DOHH2 (cell line): ENCODE results near the gene PHLDA1.

ENCODE experiments used
- EZH2phosphoT487 ChIP-seq: fragments of 200-600 bp; sonication (generic); IDR thresholded peaks from 2 replicates; pipeline ENCODE4 v1.6.1; 2017; ENCODE audit warnings: borderline replicate concordance, mild to moderate bottlenecking, antibody characterized with exemption, low read length, moderate library complexity, mixed read lengths
- TF ChIP-seq, protein P1 (sequence below): fragments of 200-600 bp; sonication (generic); IDR thresholded peaks from one replicate; pipeline ENCODE4 v1.5.1; 2014; ENCODE audit warnings: antibody characterized with exemption, mild to moderate bottlenecking, low read depth, low read length; ENCODE audit not compliant: poor library complexity, severe bottlenecking

DNA sequence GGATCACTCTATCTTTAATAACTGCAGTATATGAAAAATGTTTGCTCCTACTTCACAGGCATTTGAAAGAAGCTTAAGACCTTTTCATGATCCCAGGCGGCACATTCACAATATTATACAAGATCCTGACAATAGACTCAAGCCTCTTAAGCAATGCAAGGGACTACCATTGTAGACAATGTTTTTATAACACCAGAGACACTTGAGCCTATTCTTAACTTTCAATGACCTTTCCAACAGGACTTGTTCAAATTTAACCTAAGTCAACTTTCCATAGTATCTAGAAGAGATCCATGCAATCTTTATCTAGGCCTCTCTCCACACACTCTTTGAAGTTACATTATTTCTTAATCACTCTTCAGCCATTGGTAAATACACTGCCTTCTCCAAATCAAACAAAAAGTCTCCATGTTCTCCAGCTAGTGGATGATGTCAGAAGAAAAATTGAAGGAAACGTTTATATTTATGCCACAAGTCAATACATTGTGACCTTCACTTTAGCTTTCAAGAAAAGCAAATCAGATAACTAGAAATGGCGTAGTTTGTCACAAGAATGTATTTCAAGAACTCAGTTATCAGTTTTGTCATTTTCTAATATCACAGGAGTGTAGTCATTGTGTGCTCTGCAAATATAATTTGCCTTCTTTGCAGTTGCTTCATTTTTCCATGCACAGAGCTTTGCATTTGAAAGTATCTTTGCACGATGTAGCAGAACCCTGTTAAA, 41.2 kb downstream of the PHLDA1 start:
- no peak for TF ChIP-seq EZH2phosphoT487
- TF ChIP-seq, protein P1, sequence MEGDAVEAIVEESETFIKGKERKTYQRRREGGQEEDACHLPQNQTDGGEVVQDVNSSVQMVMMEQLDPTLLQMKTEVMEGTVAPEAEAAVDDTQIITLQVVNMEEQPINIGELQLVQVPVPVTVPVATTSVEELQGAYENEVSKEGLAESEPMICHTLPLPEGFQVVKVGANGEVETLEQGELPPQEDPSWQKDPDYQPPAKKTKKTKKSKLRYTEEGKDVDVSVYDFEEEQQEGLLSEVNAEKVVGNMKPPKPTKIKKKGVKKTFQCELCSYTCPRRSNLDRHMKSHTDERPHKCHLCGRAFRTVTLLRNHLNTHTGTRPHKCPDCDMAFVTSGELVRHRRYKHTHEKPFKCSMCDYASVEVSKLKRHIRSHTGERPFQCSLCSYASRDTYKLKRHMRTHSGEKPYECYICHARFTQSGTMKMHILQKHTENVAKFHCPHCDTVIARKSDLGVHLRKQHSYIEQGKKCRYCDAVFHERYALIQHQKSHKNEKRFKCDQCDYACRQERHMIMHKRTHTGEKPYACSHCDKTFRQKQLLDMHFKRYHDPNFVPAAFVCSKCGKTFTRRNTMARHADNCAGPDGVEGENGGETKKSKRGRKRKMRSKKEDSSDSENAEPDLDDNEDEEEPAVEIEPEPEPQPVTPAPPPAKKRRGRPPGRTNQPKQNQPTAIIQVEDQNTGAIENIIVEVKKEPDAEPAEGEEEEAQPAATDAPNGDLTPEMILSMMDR: no peak
